Esophagus muscularis mucosa (tissue), 4 donors: ENCODE measurements around the gene TIMP1. TPM values are rescaled to one million over a fixed set of nuclear protein-coding genes. Genes with fewer than 3 reads are reported as not detected.

Experiments used
- DNase-seq: peaks from one replicate; pipeline ENCODE4 v3.0.0-alpha.2; 2017; ENCODE audit errors: extremely low spot score
- H3K27ac ChIP-seq, 4 donors: fragments of 200-600 bp; sonication (generic); replicated peaks in 1 of 4; 1 replicate in 3 of 4; 2 replicates in 1 of 4; pipeline ENCODE4 v1.5.1; 2016 to 2019; ENCODE audit warnings: mild to moderate bottlenecking in 1 of 4
- H3K27me3 ChIP-seq, 4 donors: fragments of 200-600 bp; sonication (generic); one replicate each; pipeline versions ENCODE4 v1.5.1 to v1.6.0; 2016 to 2019
- H3K36me3 ChIP-seq, 4 donors: fragments of 200-600 bp; sonication (generic); one replicate each; pipeline ENCODE4 v1.5.1; 2016 to 2019
- H3K4me1 ChIP-seq, 4 donors: fragments of 200-600 bp; sonication (generic); one replicate each; pipeline ENCODE4 v1.5.1; 2016 to 2019
- H3K4me3 ChIP-seq, 4 donors: fragments of 200-600 bp; sonication (generic); 1 replicate in 2 of 4; 2 replicates in 2 of 4; pipeline ENCODE4 v1.5.1; 2016 to 2019; ENCODE audit warnings: mild to moderate bottlenecking in 4 of 4, moderate library complexity in 1 of 4
- H3K9me3 ChIP-seq, 4 donors: fragments of 200-600 bp; sonication (generic); 1 replicate in 3 of 4; 2 replicates in 1 of 4; pipeline ENCODE4 v1.5.1; 2016 to 2019
- CTCF ChIP-seq, 3 experiments: fragments of 200-600 bp in 2 of 3; fragments of 450-650 bp in 1 of 3; sonication (generic) in 2 of 3; IDR thresholded peaks; one replicate each; pipeline ENCODE4 v1.5.1; 2017 to 2019; ENCODE audit warnings: antibody characterized with exemption in 3 of 3, mild to moderate bottlenecking in 2 of 3, moderate library complexity in 1 of 3
- EP300 ChIP-seq: sonication (generic); formaldehyde crosslinking; IDR thresholded peaks from one replicate; pipeline ENCODE4 v1.6.1; 2017; ENCODE audit warnings: antibody characterized with exemption
- POLR2A ChIP-seq: fragments of 450-650 bp; IDR thresholded peaks from one replicate; pipeline ENCODE4 v1.6.1; 2017; ENCODE audit warnings: antibody characterized with exemption, moderate library complexity, mild to moderate bottlenecking, low read depth
- POLR2AphosphoS5 ChIP-seq, 2 donors: sonication (generic); formaldehyde crosslinking; IDR thresholded peaks; one replicate each; pipeline ENCODE4 v1.6.1; 2017; ENCODE audit warnings: antibody characterized with exemption in 2 of 2
- WGBS: methylation state at CpG from one replicate; pipeline ENCODE4 v1.1.5; 2018; 5-methylcytosine and 5-hydroxymethylcytosine counted together
- intact Hi-C: fragments of 100-400 bp; cut with DNase I; formaldehyde crosslinking; loops from one replicate; pipeline ENCODE4 v1.15.1; 2023
- small RNA-seq, 3 donors: library from RNA; depleted of rRNA; stranded (forward); fragments of <200 nt; gene quantifications; one replicate each; pipeline ENCODE3, GENCODE V24; 2016
- total RNA-seq, 4 donors: library from RNA; depleted of rRNA; stranded (reverse); fragments of >200 nt; gene quantifications; one replicate each; pipeline versions ENCODE4 v1.1.0 to v1.2.1, GENCODE V29; 2016

Gene TIMP1
- total RNA-seq, 4 donors from 2014 or later, result 82.6 to 251 (median 178) TPM

- Histone ChIP-seq H3K4me3 (no peak overlapping the region), H3K27ac (no peak overlapping the region), H3K9me3 (no peaks in the 10 kb centered on the region), H3K27me3 (no peaks in the 10 kb centered on the region), H3K4me1 (no peaks in the 10 kb centered on the region), H3K36me3 (peaks cover 5 to 33% (median 24%) of the 10 kb centered on the region in 4 donors)
- WGBS, result 62% methylated on average over 4 of the region's 4 CpGs
- intact Hi-C loops, result no loop called here
- TF ChIP-seq CTCF (IDR thresholded peaks at IDR 0.05) (no peak), POLR2A (no peak), POLR2AphosphoS5 (IDR thresholded peaks at IDR 0.05) (no peak), EP300 (no peak)
- DNase-seq, result no peak
Measured at GRCh38 chrX:47632666-47633065, 50.4 kb downstream of the TIMP1 start.

GRCh38 chrX:47633689-47634590, 51.7 kb downstream of the TIMP1 start:
- Histone ChIP-seq H3K27ac (no peak overlapping the region), H3K36me3 (peaks cover 9 to 45% (median 36%) of the 10 kb centered on the region in 4 donors), H3K27me3 (no peaks in the 10 kb centered on the region), H3K4me3 (no peak overlapping the region), H3K9me3 (peaks cover 0 to 1% (median 0%) of the 10 kb centered on the region in 4 donors), H3K4me1 (no peaks in the 10 kb centered on the region)
- intact Hi-C loops, result no loop called here
- TF ChIP-seq EP300 (no peak), CTCF (IDR thresholded peaks at IDR 0.05) (no peak), POLR2A (no peak), POLR2AphosphoS5 (IDR thresholded peaks at IDR 0.05) (no peak)
- no peak for DNase-seq
- 71% methylated on average over 14 of the region's 14 CpGs for WGBS

- WGBS, result 81% methylated on average over 16 of the region's 16 CpGs
- peaks cover 12 to 56% (median 47%) of the 10 kb centered on the region in 4 donors for H3K36me3 ChIP-seq
- H3K9me3 ChIP-seq, result peaks cover 0 to 12% (median 0%) of the 10 kb centered on the region in 4 donors
- no peak for DNase-seq
- no peak overlapping the region for H3K4me3 ChIP-seq
- intact Hi-C loops, result no loop called here
- TF ChIP-seq POLR2A (no peak), POLR2AphosphoS5 (IDR thresholded peaks at IDR 0.05) (no peak), CTCF (IDR thresholded peaks at IDR 0.05) (no peak), EP300 (no peak)
- no peaks in the 10 kb centered on the region for H3K4me1 ChIP-seq
- H3K27me3 ChIP-seq, result no peaks in the 10 kb centered on the region
- H3K27ac ChIP-seq, result no peak overlapping the region
Measured at GRCh38 chrX:47634871-47635575, 52.8 kb downstream of the TIMP1 start.

Small RNA genes lying within 50 kb of the gene (small RNA-seq; reads per million reads assigned to genes)
- 0 to 0.08 (median 0) reads per million in 3 donors for gene MIR4769

Other genes starting within 250 kb of the TIMP1 start
- under 1 TPM in 3 of 4 donors, not detected in 1; 0.17 to 0.42 (median 0.19) TPM for gene ZNF157, start 211.9 kb upstream of the TIMP1 start, total RNA-seq
- gene ZNF41, start 99.2 kb upstream of the TIMP1 start, total RNA-seq, result 1 to 10 TPM; 7.5 to 9.0 (median 7.6) TPM
- gene ARAF, start 21.2 kb upstream of the TIMP1 start, total RNA-seq, result 10 to 100 TPM; 39.3 to 49.6 (median 42.8) TPM
- gene SYN1, start 37.4 kb downstream of the TIMP1 start, total RNA-seq, result under 1 TPM; 0.42 to 0.98 (median 0.56) TPM
- gene CFP, start 47.5 kb downstream of the TIMP1 start, total RNA-seq, result 10 to 100 TPM in 2 of 4 donors, 1 to 10 TPM in 2; 6.8 to 16.1 (median 9.9) TPM
- gene ELK1, start 68.1 kb downstream of the TIMP1 start, total RNA-seq, result 10 to 100 TPM; 19.1 to 35.3 (median 25.1) TPM
- 10 to 100 TPM; 75.9 to 98.0 (median 90.4) TPM for gene UXT, start 76.7 kb downstream of the TIMP1 start, total RNA-seq